ENCODE data around the gene ENOPH1.

ENOPH1 gene

DNA sequence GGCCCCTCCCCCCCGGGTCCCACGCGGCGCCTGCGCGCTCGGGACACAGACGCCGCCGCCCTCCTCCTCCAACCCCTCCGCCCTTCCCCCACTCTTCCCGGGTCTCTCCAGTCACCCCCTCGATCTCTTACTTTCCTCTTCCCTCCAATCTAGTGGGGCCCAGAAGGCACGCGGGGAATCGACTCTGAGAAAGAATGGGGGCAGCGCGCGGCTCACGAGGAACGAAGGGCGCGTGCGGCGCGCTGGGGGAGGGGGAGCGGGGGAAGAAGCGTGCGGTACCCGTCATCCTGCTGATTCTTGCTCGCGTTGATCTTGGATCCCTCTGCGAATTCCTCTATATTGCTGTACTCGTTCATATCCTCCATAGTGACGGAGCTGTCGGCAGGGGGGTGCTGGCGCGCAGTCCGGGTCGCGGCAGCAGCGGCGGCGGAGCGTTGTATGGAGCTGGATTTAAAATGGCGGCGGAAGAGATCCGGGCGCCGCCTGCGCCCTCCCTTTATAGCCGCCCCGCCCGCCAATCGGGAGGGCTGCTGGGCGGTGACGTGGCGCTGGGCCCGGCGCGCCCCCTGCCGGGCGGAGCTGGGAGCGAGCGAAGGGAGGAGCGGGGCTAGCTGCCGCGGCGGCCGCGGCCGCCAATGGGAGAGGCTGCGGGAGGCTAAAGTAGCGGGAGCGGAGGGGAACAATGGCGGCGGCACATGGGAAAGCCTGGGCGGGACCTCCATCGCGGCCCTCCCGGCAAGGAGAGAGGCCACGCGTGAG is 1.2 kb upstream of the ENOPH1 start:
- Histone ChIP-seq H3K4me2 (peak overlapping the region; percentile 97), H3K9ac (peak overlapping the region; percentile 100), H4K20me1 (ENCODE audit: insufficient read depth) (peaks cover 44% of the 10 kb centered on the region), H3K27ac (peak overlapping the region; percentile 98), H3K79me2 (ENCODE audit: insufficient read depth, low read depth) (peaks cover 80% of the 10 kb centered on the region), H3K4me3 (IDR thresholded peaks at IDR 0.05; ENCODE audit: insufficient read depth, low read depth, low read length) (peak overlapping the region; percentile 74), H3K4me1 (ENCODE audit: low read depth, poor library complexity, severe bottlenecking) (peaks cover 38% of the 10 kb centered on the region), H3K27me3 (ENCODE audit: insufficient read depth, low read depth) (no peaks in the 10 kb centered on the region), H3K36me3 (ENCODE audit: insufficient read depth) (peaks cover 45% of the 10 kb centered on the region; the same call in 1 of the 2 replicates), H2AFZ (ENCODE audit: low read depth) (peak overlapping the region; percentile 55; the same call in 1 of the 2 replicates)
- TF ChIP-seq, protein P1, sequence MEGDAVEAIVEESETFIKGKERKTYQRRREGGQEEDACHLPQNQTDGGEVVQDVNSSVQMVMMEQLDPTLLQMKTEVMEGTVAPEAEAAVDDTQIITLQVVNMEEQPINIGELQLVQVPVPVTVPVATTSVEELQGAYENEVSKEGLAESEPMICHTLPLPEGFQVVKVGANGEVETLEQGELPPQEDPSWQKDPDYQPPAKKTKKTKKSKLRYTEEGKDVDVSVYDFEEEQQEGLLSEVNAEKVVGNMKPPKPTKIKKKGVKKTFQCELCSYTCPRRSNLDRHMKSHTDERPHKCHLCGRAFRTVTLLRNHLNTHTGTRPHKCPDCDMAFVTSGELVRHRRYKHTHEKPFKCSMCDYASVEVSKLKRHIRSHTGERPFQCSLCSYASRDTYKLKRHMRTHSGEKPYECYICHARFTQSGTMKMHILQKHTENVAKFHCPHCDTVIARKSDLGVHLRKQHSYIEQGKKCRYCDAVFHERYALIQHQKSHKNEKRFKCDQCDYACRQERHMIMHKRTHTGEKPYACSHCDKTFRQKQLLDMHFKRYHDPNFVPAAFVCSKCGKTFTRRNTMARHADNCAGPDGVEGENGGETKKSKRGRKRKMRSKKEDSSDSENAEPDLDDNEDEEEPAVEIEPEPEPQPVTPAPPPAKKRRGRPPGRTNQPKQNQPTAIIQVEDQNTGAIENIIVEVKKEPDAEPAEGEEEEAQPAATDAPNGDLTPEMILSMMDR (conservative IDR thresholded peaks at IDR 0.05; ENCODE audit: low read depth, low read length): peak; percentile 87

DNA sequence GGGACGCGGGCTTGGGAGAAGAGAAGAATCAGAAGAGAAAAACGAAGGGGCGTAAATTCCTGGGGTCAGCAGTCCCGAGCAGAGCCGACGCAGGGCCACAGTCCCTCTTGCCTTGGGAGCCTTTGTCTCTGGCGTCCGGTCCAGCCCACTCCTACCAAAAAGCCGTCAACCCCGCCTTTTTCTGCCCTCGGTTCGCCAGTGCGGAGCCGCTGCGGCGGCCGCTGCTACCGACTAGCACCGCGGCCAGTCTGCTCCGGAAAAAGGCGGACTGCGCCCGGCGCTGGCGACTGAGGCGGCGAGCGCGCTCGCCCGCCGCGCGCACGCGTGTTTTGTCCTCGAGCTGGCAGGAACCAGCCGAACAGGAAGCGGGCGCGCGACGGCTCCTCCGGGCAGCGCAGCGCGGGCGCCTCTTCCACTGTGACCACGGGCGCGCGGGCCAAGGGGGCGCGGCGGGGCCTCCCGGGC is 630 bp upstream of the ENOPH1 start:
- Histone ChIP-seq H3K9ac (peak overlapping the region; percentile 100), H3K27ac (peak overlapping the region; percentile 98), H3K4me2 (peak overlapping the region; percentile 47), H3K79me2 (ENCODE audit: insufficient read depth, low read depth) (peaks cover 86% of the 10 kb centered on the region), H3K36me3 (ENCODE audit: insufficient read depth) (peaks cover 39% of the 10 kb centered on the region; the same call in 1 of the 2 replicates), H4K20me1 (ENCODE audit: insufficient read depth) (peaks cover 40% of the 10 kb centered on the region), H3K4me1 (ENCODE audit: low read depth, poor library complexity, severe bottlenecking) (peaks cover 38% of the 10 kb centered on the region), H3K27me3 (ENCODE audit: insufficient read depth, low read depth) (no peaks in the 10 kb centered on the region), H3K4me3 (IDR thresholded peaks at IDR 0.05; ENCODE audit: insufficient read depth, low read depth, low read length) (no peak overlapping the region), H2AFZ (ENCODE audit: low read depth) (peak overlapping the region; percentile 55; the same call in 1 of the 2 replicates)
- TF ChIP-seq, protein P1 (conservative IDR thresholded peaks at IDR 0.05; ENCODE audit: low read depth, low read length): peak; percentile 53; the same call in 1 of the 2 replicates

DNA sequence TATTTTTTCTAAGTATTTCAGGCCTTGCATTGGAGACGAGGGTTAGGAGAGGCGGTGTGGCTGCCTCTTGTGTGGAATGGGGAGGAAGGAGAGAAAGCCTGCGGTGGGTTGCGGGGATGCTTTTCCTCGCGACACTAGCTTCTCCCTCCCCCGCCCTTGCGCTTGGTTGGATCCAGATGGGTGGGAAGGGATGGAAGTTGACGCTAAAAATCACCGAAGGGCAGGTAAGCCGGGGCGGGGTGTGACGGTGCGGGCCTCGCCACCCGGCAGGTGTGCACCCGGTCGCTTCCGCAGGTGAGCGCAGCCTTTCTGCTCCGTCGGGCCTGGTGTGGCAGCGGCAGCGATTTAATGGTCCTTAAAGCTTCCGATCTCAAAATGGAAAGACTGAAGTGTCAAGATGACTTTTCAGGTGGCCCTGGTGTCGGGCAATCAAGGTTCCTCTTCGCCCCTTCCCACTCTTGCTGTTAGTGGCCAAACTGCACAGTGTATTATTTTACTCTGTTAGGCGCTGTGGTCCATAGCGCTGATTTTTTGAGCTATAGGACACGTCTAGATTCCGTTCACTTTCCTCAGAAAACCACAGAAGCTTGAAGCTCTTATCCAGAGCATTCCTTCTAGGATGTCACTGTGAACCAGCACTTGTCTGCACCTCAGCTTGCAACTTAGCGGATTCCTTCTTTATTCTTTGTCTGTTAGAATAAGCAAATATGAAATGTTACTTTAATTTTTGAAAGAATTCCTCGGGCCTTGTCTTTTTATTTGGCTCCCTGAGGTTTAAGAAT is 765 bp downstream of the ENOPH1 start:
- H4K20me1 ChIP-seq (ENCODE audit: insufficient read depth): peaks cover 29% of the 10 kb centered on the region
- peaks cover 38% of the 10 kb centered on the region for H3K4me1 ChIP-seq (ENCODE audit: low read depth, poor library complexity, severe bottlenecking)
- H2AFZ ChIP-seq (ENCODE audit: low read depth): peak overlapping the region; percentile 55
- H3K27ac ChIP-seq: peak overlapping the region; percentile 98
- TF ChIP-seq, protein P1 (conservative IDR thresholded peaks at IDR 0.05; ENCODE audit: low read depth, low read length): no peak
- H3K36me3 ChIP-seq (ENCODE audit: insufficient read depth): peaks cover 32% of the 10 kb centered on the region; the same call in 1 of the 2 replicates
- H3K4me3 ChIP-seq (IDR thresholded peaks at IDR 0.05; ENCODE audit: insufficient read depth, low read depth, low read length): peak overlapping the region; percentile 81
- peak overlapping the region; percentile 94 for H3K4me2 ChIP-seq
- H3K27me3 ChIP-seq (ENCODE audit: insufficient read depth, low read depth): no peaks in the 10 kb centered on the region
- H3K9ac ChIP-seq: peak overlapping the region; percentile 100
- peaks cover 86% of the 10 kb centered on the region for H3K79me2 ChIP-seq (ENCODE audit: insufficient read depth, low read depth)

DNA sequence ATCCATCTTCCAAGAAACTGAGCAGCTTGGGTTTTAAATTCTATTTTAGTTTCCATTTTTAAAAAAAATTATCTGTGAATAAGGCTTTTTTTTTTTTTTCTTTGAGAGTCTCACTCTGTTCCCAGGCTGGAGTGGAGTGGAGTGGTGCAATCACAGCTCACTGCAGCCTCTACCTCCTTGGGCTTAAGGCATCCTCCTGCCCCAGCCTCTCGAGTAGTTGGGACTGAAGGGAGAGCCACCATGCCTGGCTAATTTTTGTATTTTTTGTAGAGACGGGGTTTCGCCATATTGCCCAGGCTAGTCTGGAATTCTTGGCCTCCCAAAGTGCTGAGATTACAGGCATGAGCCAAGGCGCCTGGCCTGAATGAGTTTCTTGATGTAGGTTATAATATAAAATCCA is 1.4 kb downstream of the ENOPH1 start:
- H4K20me1 ChIP-seq (ENCODE audit: insufficient read depth): peaks cover 26% of the 10 kb centered on the region
- H3K4me2 ChIP-seq: peak overlapping the region; percentile 94
- peaks cover 85% of the 10 kb centered on the region for H3K79me2 ChIP-seq (ENCODE audit: insufficient read depth, low read depth)
- H3K9ac ChIP-seq: peak overlapping the region; percentile 100; the same call in 1 of the 2 replicates
- no peak overlapping the region for H2AFZ ChIP-seq (ENCODE audit: low read depth)
- no peak overlapping the region for H3K4me3 ChIP-seq (IDR thresholded peaks at IDR 0.05; ENCODE audit: insufficient read depth, low read depth, low read length)
- H3K27ac ChIP-seq: no peak overlapping the region
- no peaks in the 10 kb centered on the region for H3K27me3 ChIP-seq (ENCODE audit: insufficient read depth, low read depth)
- H3K4me1 ChIP-seq (ENCODE audit: low read depth, poor library complexity, severe bottlenecking): peaks cover 33% of the 10 kb centered on the region
- peaks cover 28% of the 10 kb centered on the region; the same call in 1 of the 2 replicates for H3K36me3 ChIP-seq (ENCODE audit: insufficient read depth)
- TF ChIP-seq, protein P1 (conservative IDR thresholded peaks at IDR 0.05; ENCODE audit: low read depth, low read length): no peak
